Tibial artery (tissue), 4 donors: ENCODE results near the gene NDOR1.

ENCODE experiments used
- DNase-seq, 2 donors: peaks; one replicate each; pipeline ENCODE4 v3.0.0-alpha.2; 2019
- H3K27ac ChIP-seq, 2 donors: fragments of 200-600 bp; sonication (generic) in 1 of 2; 1 replicate in 1 of 2; 2 replicates in 1 of 2; pipeline ENCODE4 v1.5.1; 2018 to 2019; ENCODE audit warnings: mild to moderate bottlenecking in 1 of 2
- H3K27me3 ChIP-seq, 2 donors: fragments of 200-600 bp; sonication (generic) in 1 of 2; one replicate each; pipeline versions ENCODE4 v1.5.1 to v1.6.0; 2016 to 2019
- H3K36me3 ChIP-seq, 3 donors: fragments of 200-600 bp; sonication (generic) in 2 of 3; one replicate each; pipeline ENCODE4 v1.5.1; 2016 to 2019; ENCODE audit warnings: mild to moderate bottlenecking in 2 of 3
- H3K4me1 ChIP-seq, 4 donors: fragments of 200-600 bp; sonication (generic) in 2 of 4; 1 replicate in 3 of 4; 2 replicates in 1 of 4; pipeline ENCODE4 v1.5.1; 2016 to 2019
- H3K4me3 ChIP-seq, 2 donors: fragments of 200-600 bp; sonication (generic) in 1 of 2; 1 replicate in 1 of 2; 2 replicates in 1 of 2; pipeline ENCODE4 v1.5.1; 2018 to 2019; ENCODE audit warnings: mild to moderate bottlenecking in 2 of 2
- H3K9me3 ChIP-seq, 3 donors: fragments of 200-600 bp; sonication (generic) in 1 of 3; one replicate each; pipeline ENCODE4 v1.5.1; 2016 to 2019
- CTCF ChIP-seq, 2 experiments: fragments of 200-600 bp in 1 of 2; fragments of 450-650 bp in 1 of 2; IDR thresholded peaks; one replicate each; pipeline ENCODE4 v1.5.1; 2017 to 2019; ENCODE audit warnings: antibody characterized with exemption in 2 of 2, mild to moderate bottlenecking in 1 of 2, moderate library complexity in 1 of 2
- intact Hi-C: fragments of 100-400 bp; cut with DNase I; formaldehyde crosslinking; loops from one replicate; pipeline ENCODE4 v1.15.0; 2023; ENCODE audit warnings: low total_unique reads

Gene NDOR1

GRCh38 chr9:137159105-137160053, 46.1 kb upstream of the NDOR1 start:
- H3K36me3 ChIP-seq: no peaks in the 10 kb centered on the region
- TF ChIP-seq CTCF (IDR thresholded peaks at IDR 0.05): no peak
- no peaks in the 10 kb centered on the region for H3K9me3 ChIP-seq
- peaks cover 7 to 89% of the 10 kb centered on the region in 2 donors for H3K27me3 ChIP-seq
- no peak for DNase-seq
- intact Hi-C loops: no loop called here
- H3K4me1 ChIP-seq: peaks cover 0 to 44% (median 27%) of the 10 kb centered on the region in 4 donors
- H3K4me3 ChIP-seq: no peak overlapping the region
- no peak overlapping the region for H3K27ac ChIP-seq

- Histone ChIP-seq H3K9me3 (no peaks in the 10 kb centered on the region), H3K27me3 (peaks cover 7 to 96% of the 10 kb centered on the region in 2 donors), H3K4me3 (no peak overlapping the region), H3K27ac (no peak overlapping the region), H3K36me3 (no peaks in the 10 kb centered on the region), H3K4me1 (peaks cover 0 to 44% (median 27%) of the 10 kb centered on the region in 4 donors)
- intact Hi-C loops: no loop called here
- no peak for DNase-seq
- no peak for TF ChIP-seq CTCF (IDR thresholded peaks at IDR 0.05)
Measured at GRCh38 chr9:137160054-137160425, 45.5 kb upstream of the NDOR1 start.

GRCh38 chr9:137160716-137161557, 44.6 kb upstream of the NDOR1 start:
- Histone ChIP-seq H3K9me3 (no peaks in the 10 kb centered on the region), H3K4me3 (no peak overlapping the region), H3K4me1 (peaks cover 0 to 44% (median 27%) of the 10 kb centered on the region in 4 donors), H3K36me3 (no peaks in the 10 kb centered on the region), H3K27me3 (peaks cover 9 to 100% of the 10 kb centered on the region in 2 donors), H3K27ac (no peak overlapping the region)
- no peak for TF ChIP-seq CTCF (IDR thresholded peaks at IDR 0.05)
- intact Hi-C loops: no loop called here
- DNase-seq: no peak

GRCh38 chr9:137161558-137162486, 43.7 kb upstream of the NDOR1 start:
- Histone ChIP-seq H3K27me3 (peaks cover 11 to 100% of the 10 kb centered on the region in 2 donors), H3K36me3 (no peaks in the 10 kb centered on the region), H3K4me1 (peaks cover 0 to 40% (median 21%) of the 10 kb centered on the region in 4 donors), H3K27ac (no peak overlapping the region), H3K4me3 (no peak overlapping the region), H3K9me3 (no peaks in the 10 kb centered on the region)
- TF ChIP-seq CTCF (IDR thresholded peaks at IDR 0.05): no peak
- no peak for DNase-seq
- intact Hi-C loops: no loop called here
